HEK293 (cell line): Measurements from ENCODE around the gene PIM2.
"Not testable (repeated sequence)": the region's sequence is repeated elsewhere in the genome, so short reads cannot be mapped to it uniquely, and the experiment has no call there.

Source experiments
- CTCF ChIA-PET: fragments of 350-600 bp; formaldehyde crosslinking; extraction: SDS; loops from one replicate; lab custom pipeline; 2021; ENCODE audit warnings: antibody characterized with exemption; lab: Yijun Ruan, JAX
- POLR2A ChIA-PET: fragments of 300-600 bp; formaldehyde crosslinking; extraction: SDS; loops from one replicate; lab custom pipeline; 2020; ENCODE audit warnings: antibody characterized with exemption, inconsistent platforms; lab: Yijun Ruan, JAX
- H3K27ac ChIP-seq: fragments of 200-500 bp; sonication (Bioruptor generic); 2 replicates; pipeline ENCODE4 v1.5.1; 2014; ENCODE audit warnings: low read depth, low read length, control low read depth, inconsistent platforms; ENCODE audit errors: extremely low read depth
- H3K36me3 ChIP-seq, 2 experiments: fragments of 200-500 bp in 1 of 2; sonication (Bioruptor generic) in 1 of 2; 1 replicate in 1 of 2; 2 replicates in 1 of 2; pipeline ENCODE4 v1.5.1; 2014 to 2017; ENCODE audit warnings: inconsistent platforms in 2 of 2, low read length in 2 of 2; ENCODE audit not compliant: control insufficient read depth in 2 of 2, insufficient read depth in 1 of 2
- H3K4me1 ChIP-seq: fragments of 200-500 bp; sonication (Bioruptor generic); 2 replicates; pipeline ENCODE4 v1.5.1; 2014; ENCODE audit warnings: mild to moderate bottlenecking, low read length, inconsistent platforms; ENCODE audit not compliant: control insufficient read depth, insufficient read depth
- H3K4me3 ChIP-seq: 2 replicates; pipeline ENCODE4 v1.5.1; 2011; ENCODE audit warnings: low read depth, mild to moderate bottlenecking, control low read depth, low read length, moderate library complexity
- H3K9me3 ChIP-seq: fragments of 200-500 bp; sonication (Bioruptor generic); 2 replicates; pipeline ENCODE4 v1.5.1; 2014; ENCODE audit warnings: low read depth, low read length, inconsistent platforms; ENCODE audit not compliant: control insufficient read depth, insufficient read depth
- EGR2 ChIP-seq: fragments of 450-650 bp; formaldehyde crosslinking; IDR thresholded peaks from 2 replicates; pipeline ENCODE4 v1.5.1; 2016; ENCODE audit warnings: low read depth, missing biosample characterization, missing genetic modification characterization
- MEIS1 ChIP-seq: sonication (generic); formaldehyde crosslinking; IDR thresholded peaks from 2 replicates; pipeline ENCODE4 v1.8.1; 2022; ENCODE audit warnings: missing genetic modification reagents, mild to moderate bottlenecking, borderline replicate concordance
- SP7 ChIP-seq: fragments of 450-650 bp; formaldehyde crosslinking; IDR thresholded peaks from 2 replicates; pipeline ENCODE4 v1.5.1; 2016; ENCODE audit warnings: missing biosample characterization, missing genetic modification characterization
- ZFHX2 ChIP-seq: fragments of 450-650 bp; formaldehyde crosslinking; conservative IDR thresholded peaks from 2 replicates; pipeline ENCODE4 v1.5.1; 2016; ENCODE audit warnings: missing biosample characterization, missing genetic modification characterization
- ZNF292 ChIP-seq: fragments of 450-650 bp; formaldehyde crosslinking; IDR thresholded peaks from 2 replicates; pipeline ENCODE4 v1.5.1; 2016; ENCODE audit warnings: low read depth, missing biosample characterization, missing genetic modification characterization, borderline replicate concordance
- ZNF670 ChIP-seq: fragments of 450-650 bp; formaldehyde crosslinking; IDR thresholded peaks from 2 replicates; pipeline ENCODE4 v1.5.1; 2016; ENCODE audit warnings: missing biosample characterization, missing genetic modification characterization, low read depth
- TF ChIP-seq, protein P1 (sequence below): fragments of 450-650 bp; formaldehyde crosslinking; IDR thresholded peaks from 2 replicates; pipeline ENCODE4 v1.5.1; 2016; ENCODE audit warnings: missing biosample characterization, missing genetic modification characterization

PIM2 gene

DNA sequence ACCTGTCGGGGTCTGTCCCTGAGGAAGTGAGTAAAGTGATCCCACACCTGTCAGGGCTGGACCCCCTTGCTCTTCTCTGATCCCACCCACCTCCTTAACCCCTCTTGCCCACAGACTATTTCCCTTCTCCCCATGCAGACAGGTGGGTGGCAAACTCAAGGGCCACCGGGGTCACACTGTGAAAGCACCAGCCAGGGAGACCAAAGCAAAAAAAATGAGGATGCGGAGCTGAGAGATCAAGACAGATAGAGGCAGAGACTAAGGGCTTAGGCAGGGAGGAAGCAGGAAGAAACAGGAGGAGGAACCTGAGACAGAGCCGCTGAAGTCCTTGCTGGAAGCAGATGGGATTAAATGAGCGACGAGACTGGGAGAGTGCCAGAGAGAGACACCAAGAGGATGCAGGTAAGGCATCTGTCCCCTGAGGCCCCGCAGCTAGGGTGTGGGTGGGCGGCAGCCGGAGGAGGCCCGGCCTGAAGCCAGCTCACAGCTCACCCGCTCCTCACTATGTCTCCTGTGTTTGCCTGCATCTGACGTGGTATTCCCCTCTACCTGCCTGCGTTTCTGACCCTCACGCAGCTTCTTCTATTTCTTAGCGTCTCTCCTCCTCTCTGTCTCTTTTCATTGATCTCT is 28.4 kb downstream of the PIM2 start:
- no peak overlapping the region for H3K4me3 ChIP-seq
- peaks cover 0 to 28% of the 10 kb centered on the region in 2 experiments for H3K36me3 ChIP-seq
- CTCF ChIA-PET, result interaction anchor here (0.6 to 1.6 kb wide), 2 partner anchors 8 to 239 kb away, joined by 4 to 6 read pairs; no protein-coding TSS in a partner anchor
- TF ChIP-seq ZNF292 (tag by site-specific recombination) (no peak), EGR2 (tag by site-specific recombination) (0 out of 2 replicates have a peak, but pooled peaks have one; percentile 27), ZFHX2 (peak; percentile 56)
- TF ChIP-seq, all 188 proteins: peak for 2
- POLR2A ChIA-PET, result interaction anchor here (1.0 kb wide), 1 partner anchor 153 kb away, joined by 3 read pairs; no protein-coding TSS in a partner anchor
- Histone ChIP-seq H3K4me1 (no peaks in the 10 kb centered on the region), H3K27ac (no peak overlapping the region; the same call in 1 of the 2 replicates), H3K9me3 (no peaks in the 10 kb centered on the region)

DNA sequence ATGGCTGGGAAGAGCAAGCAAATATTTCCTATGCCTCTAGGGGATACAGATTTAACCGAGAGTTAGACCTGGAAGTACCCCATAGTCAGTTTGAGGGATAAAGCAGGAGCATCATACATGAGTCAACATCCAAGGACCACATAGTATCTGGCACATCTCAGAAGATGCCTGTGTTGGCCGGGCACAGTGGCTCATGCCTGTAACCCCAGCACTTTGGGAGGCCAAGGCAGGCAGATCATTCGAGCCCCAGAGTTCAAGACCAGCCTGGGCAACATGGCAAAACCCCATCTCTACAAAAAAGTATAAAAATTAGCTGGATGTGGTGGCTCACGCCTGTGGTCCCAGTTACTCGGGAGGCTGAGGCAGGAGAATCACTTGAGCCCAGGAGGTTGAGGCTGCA is 32.2 kb downstream of the PIM2 start:
- not testable (repeated sequence) for H3K9me3 ChIP-seq, H3K4me3 ChIP-seq, H3K4me1 ChIP-seq, H3K36me3 ChIP-seq, H3K27ac ChIP-seq
- CTCF ChIA-PET, result interaction anchor here (0.6 kb wide), 2 partner anchors 11 to 31 kb away, joined by 3 read pairs; no protein-coding TSS in a partner anchor
- POLR2A ChIA-PET, result interaction anchor here (1.9 kb wide), 1 partner anchor 12 kb away, joined by 11 read pairs; the partner anchor contains the start of genes PQBP1 and TIMM17B

DNA sequence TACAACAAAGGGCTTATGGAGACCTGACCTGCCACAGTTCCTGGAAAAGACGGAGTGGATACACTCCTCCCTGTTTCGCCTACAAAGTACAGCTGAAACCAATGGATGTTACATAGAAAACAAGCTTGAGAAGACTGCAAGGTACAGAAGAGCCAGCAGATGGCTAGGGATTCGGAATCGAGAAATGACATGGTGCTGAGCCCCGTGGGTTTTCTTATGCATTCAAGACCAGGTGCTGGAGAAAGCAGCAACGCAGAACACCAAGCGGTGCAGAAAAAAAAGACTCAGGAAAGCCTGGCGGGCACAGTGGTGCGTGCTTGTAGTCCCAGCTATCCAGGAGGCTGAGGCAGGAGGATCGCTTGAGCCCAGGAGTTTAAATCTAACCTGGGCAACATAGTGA is 35.1 kb downstream of the PIM2 start:
- H3K27ac ChIP-seq, result no peak overlapping the region
- no peaks in the 10 kb centered on the region for H3K36me3 ChIP-seq
- TF ChIP-seq ZNF670 (tag by site-specific recombination) (no peak), EGR2 (tag by site-specific recombination) (no peak)
- H3K4me1 ChIP-seq, result no peaks in the 10 kb centered on the region
- POLR2A ChIA-PET, result interaction anchor here (0.6 to 0.7 kb wide), 2 partner anchors 9 to 30 kb away, joined by 3 to 5 read pairs; no protein-coding TSS in a partner anchor
- CTCF ChIA-PET, result interaction anchor here (1.1 kb wide), 1 partner anchor 14 kb away, joined by 4 read pairs; the partner anchor contains the start of genes PQBP1 and TIMM17B
- H3K4me3 ChIP-seq, result no peak overlapping the region
- H3K9me3 ChIP-seq, result no peaks in the 10 kb centered on the region

DNA sequence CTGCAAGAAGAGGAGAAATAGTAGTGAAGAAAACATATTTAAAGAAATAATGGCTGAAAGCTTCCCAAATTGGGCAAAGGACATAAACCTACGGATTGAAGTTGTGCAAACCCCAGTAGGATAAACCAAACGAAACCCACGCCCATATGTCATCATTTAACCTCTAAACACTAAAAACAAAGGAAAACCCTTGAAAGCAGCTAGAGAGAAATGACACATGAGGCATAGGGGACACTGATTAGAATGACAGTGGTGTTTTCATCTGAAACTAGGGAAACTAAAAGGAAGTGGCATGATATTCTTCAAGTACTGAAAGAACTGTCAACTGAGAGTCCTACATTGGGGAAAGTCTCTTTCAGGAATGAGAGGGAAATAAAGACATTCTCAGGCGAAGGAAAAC is 41.9 kb downstream of the PIM2 start:
- H3K36me3 ChIP-seq, H3K4me3 ChIP-seq, H3K4me1 ChIP-seq, H3K9me3 ChIP-seq, CTCF ChIA-PET, H3K27ac ChIP-seq: not testable (repeated sequence)
- POLR2A ChIA-PET, result interaction anchor here (0.6 kb wide), 1 partner anchor 763 kb away, joined by 3 read pairs; no protein-coding TSS in a partner anchor

DNA sequence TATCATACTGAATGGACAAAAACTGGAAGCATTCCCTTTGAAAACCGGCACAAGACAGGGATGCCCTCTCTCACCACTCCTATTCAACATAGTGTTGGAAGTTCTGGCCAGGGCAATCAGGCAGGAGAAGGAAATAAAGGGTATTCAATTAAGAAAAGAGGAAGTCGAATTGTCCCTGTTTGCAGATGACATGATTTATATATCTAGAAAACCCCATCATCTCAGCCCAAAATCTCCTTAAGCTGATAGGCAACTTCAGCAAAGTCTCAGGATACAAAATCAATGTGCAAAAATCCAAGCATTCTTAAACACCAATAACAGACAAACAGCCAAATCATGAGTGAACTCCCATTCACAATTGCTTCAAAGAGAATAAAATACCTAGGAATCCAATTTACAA is 46.8 kb downstream of the PIM2 start:
- POLR2A ChIA-PET, H3K27ac ChIP-seq, H3K9me3 ChIP-seq, H3K4me3 ChIP-seq, H3K4me1 ChIP-seq, CTCF ChIA-PET, H3K36me3 ChIP-seq: not testable (repeated sequence)

DNA sequence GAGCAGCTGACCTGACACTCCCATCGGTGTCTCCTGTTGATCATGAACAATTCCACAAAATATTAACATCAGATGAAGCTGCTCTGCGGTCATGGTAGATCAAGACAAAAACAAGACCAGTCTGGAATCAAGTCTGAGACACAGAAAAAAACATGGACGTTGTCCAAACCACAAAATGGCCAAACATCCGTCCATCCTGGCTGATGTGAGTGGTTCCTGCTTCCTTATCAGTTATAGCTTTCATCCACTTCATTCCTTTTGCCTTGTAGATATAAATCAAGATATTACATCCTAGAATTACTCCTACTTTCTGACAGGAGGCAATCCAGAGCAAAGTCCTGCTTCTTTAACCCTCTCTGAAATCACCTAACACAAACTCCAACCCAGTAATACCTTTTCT is 54.6 kb downstream of the PIM2 start:
- CTCF ChIA-PET, result interaction anchor here (0.6 to 0.7 kb wide), 3 partner anchors 27 to 1951 kb away, joined by 3 to 4 read pairs (median 3); no protein-coding TSS in a partner anchor
- POLR2A ChIA-PET, result interaction anchor here (0.7 to 1.2 kb wide), 3 partner anchors 32 to 48 kb away, joined by 3 to 4 read pairs (median 4); partner anchors contain the start of genes PQBP1 and TIMM17B

More for the DNA sequence above, 54.6 kb downstream of the PIM2 start:
- TF ChIP-seq SP7 (0 out of 2 replicates have a peak, but pooled peaks have one; percentile 22), MEIS1 (CRISPR knock-in tag) (peak; percentile 56; the same call in 1 of the 2 replicates)
- TF ChIP-seq, protein P1, sequence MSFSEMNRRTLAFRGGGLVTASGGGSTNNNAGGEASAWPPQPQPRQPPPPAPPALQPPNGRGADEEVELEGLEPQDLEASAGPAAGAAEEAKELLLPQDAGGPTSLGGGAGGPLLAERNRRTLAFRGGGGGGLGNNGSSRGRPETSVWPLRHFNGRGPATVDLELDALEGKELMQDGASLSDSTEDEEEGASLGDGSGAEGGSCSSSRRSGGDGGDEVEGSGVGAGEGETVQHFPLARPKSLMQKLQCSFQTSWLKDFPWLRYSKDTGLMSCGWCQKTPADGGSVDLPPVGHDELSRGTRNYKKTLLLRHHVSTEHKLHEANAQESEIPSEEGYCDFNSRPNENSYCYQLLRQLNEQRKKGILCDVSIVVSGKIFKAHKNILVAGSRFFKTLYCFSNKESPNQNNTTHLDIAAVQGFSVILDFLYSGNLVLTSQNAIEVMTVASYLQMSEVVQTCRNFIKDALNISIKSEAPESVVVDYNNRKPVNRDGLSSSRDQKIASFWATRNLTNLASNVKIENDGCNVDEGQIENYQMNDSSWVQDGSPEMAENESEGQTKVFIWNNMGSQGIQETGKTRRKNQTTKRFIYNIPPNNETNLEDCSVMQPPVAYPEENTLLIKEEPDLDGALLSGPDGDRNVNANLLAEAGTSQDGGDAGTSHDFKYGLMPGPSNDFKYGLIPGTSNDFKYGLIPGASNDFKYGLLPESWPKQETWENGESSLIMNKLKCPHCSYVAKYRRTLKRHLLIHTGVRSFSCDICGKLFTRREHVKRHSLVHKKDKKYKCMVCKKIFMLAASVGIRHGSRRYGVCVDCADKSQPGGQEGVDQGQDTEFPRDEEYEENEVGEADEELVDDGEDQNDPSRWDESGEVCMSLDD (tag by site-specific recombination), result no peak
- Histone ChIP-seq H3K36me3 (no peaks in the 10 kb centered on the region), H3K27ac (no peak overlapping the region), H3K9me3 (no peaks in the 10 kb centered on the region), H3K4me1 (no peaks in the 10 kb centered on the region; the same call in 1 of the 2 replicates), H3K4me3 (no peak overlapping the region)
